Measurements from ENCODE around the gene PLXDC1. TPM values are rescaled to one million over a fixed set of nuclear protein-coding genes. Genes with fewer than 3 reads are reported as not detected.

PLXDC1 gene
- total and polyA plus RNA-seq, 10 donors = 2.9 to 11.2 (median 4.5) TPM

GRCh38 chr17:39069114-39069756, 82.2 kb downstream of the PLXDC1 start:
- peak overlapping the region in 4 of 8 donors; percentile 5 to 58 (median 40) for H3K27ac ChIP-seq
- peaks cover 0 to 9% (median 2%) of the 10 kb centered on the region in 6 donors for H3K4me1 ChIP-seq
- intact Hi-C loops (cut with DNase I; ENCODE audit: low total_unique reads) = loop anchor here (5.0 kb wide), 1 partner anchor 83 kb away; the partner anchor contains the start of gene PLXDC1
- no peak for TF ChIP-seq POLR2AphosphoS5 (IDR thresholded peaks at IDR 0.05)
- TF ChIP-seq, protein P1, sequence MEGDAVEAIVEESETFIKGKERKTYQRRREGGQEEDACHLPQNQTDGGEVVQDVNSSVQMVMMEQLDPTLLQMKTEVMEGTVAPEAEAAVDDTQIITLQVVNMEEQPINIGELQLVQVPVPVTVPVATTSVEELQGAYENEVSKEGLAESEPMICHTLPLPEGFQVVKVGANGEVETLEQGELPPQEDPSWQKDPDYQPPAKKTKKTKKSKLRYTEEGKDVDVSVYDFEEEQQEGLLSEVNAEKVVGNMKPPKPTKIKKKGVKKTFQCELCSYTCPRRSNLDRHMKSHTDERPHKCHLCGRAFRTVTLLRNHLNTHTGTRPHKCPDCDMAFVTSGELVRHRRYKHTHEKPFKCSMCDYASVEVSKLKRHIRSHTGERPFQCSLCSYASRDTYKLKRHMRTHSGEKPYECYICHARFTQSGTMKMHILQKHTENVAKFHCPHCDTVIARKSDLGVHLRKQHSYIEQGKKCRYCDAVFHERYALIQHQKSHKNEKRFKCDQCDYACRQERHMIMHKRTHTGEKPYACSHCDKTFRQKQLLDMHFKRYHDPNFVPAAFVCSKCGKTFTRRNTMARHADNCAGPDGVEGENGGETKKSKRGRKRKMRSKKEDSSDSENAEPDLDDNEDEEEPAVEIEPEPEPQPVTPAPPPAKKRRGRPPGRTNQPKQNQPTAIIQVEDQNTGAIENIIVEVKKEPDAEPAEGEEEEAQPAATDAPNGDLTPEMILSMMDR (IDR thresholded peaks at IDR 0.05 in 8 of 11, conservative IDR thresholded peaks at IDR 0.05 in 3 of 11) = peak; percentile 47 to 78 (median 66)
- no peak for TF ChIP-seq POLR2A (IDR thresholded peaks at IDR 0.05)
- H3K9me3 ChIP-seq = no peaks in the 10 kb centered on the region
- WGBS, 5 donors = 61 to 82% (median 72%) methylated on average over 8 of the region's 8 CpGs
- no peak for DNase-seq
- H3K27me3 ChIP-seq (replicated peaks in 1 of 7) = no peaks in the 10 kb centered on the region
- no peak overlapping the region for H3K4me3 ChIP-seq
- no peaks in the 10 kb centered on the region for H3K36me3 ChIP-seq

GRCh38 chr17:39064819-39065218, 86.6 kb downstream of the PLXDC1 start:
- intact Hi-C loops (cut with DNase I; ENCODE audit: low total_unique reads) = loop anchor here (5.0 kb wide), 1 partner anchor 87 kb away; the partner anchor contains the start of gene PLXDC1
- no peak for DNase-seq

DNA sequence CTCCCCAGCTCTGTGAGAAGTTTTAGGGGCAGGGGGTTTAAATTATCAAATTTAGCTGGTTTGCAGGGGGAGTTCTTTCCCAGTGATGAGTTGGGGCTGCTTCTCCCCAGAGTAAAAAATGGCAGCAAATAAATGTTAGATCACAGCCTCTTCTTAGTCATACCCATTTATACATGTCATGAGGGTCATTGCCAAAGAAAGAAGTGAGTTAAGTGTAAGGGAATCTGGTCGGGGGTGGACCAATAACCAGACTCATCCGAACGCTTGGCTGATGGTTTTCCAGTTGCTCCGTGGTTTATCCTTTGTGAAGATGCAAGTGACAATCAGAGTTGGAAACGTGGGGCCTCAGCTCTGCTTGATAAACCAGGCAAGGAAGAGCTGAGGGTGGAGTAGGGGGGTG, 87.1 kb downstream of the PLXDC1 start:
- H3K36me3 ChIP-seq = no peaks in the 10 kb centered on the region
- TF ChIP-seq POLR2A (IDR thresholded peaks at IDR 0.05) (no peak), POLR2AphosphoS5 (IDR thresholded peaks at IDR 0.05) (no peak)
- TF ChIP-seq, protein P1 (IDR thresholded peaks at IDR 0.05 in 8 of 11, conservative IDR thresholded peaks at IDR 0.05 in 3 of 11) = no peak
- H3K27me3 ChIP-seq (replicated peaks in 1 of 7) = no peaks in the 10 kb centered on the region
- WGBS, 5 donors = 81 to 91% (median 85%) methylated on average over 5 of the region's 5 CpGs
- intact Hi-C loops (cut with DNase I; ENCODE audit: low total_unique reads) = no loop called here
- H3K27ac ChIP-seq = no peak overlapping the region
- H3K4me3 ChIP-seq = no peak overlapping the region
- no peaks in the 10 kb centered on the region for H3K9me3 ChIP-seq
- DNase-seq = no peak
- H3K4me1 ChIP-seq = peaks cover 0 to 6% (median 0%) of the 10 kb centered on the region in 6 donors

More at GRCh38 chr17:39064819-39065218, 86.6 kb downstream of the PLXDC1 start:
- Histone ChIP-seq H3K9me3 (no peaks in the 10 kb centered on the region), H3K4me1 (peaks cover 0 to 9% (median 2%) of the 10 kb centered on the region in 6 donors), H3K4me3 (no peak overlapping the region), H3K36me3 (no peaks in the 10 kb centered on the region), H3K27ac (no peak overlapping the region), H3K27me3 (replicated peaks in 1 of 7) (no peaks in the 10 kb centered on the region)
- TF ChIP-seq POLR2AphosphoS5 (IDR thresholded peaks at IDR 0.05) (no peak), POLR2A (IDR thresholded peaks at IDR 0.05) (no peak)
- TF ChIP-seq, protein P1 (IDR thresholded peaks at IDR 0.05 in 8 of 11, conservative IDR thresholded peaks at IDR 0.05 in 3 of 11) = no peak
- WGBS, 5 donors = 75 to 90% (median 83%) methylated on average over 5 of the region's 5 CpGs

DNA sequence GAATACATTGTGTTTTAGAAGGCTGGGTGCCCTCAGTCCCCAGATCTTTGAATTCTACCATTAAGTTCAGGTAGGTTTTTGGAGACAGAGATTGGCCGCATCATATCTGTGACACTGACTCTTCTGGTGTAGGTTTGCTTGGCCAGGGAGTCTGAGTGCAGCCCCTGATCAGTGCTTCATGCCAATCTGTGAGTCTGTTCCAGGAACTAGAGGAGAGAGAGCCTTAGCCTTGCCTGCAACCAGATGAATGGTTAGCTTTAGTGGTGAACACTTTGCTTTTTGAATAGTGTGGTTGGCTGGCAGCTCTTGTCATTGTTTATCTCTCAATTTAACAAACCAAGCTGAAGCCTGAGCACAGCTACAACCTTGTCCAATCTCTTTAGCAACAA, 87.8 kb downstream of the PLXDC1 start:
- 88 to 100% (median 89%) methylated on average over 1 of the region's 1 CpG for WGBS, 5 donors
- Histone ChIP-seq H3K9me3 (no peaks in the 10 kb centered on the region), H3K4me3 (no peak overlapping the region), H3K4me1 (no peaks in the 10 kb centered on the region), H3K27ac (no peak overlapping the region), H3K27me3 (replicated peaks in 1 of 7) (no peaks in the 10 kb centered on the region), H3K36me3 (no peaks in the 10 kb centered on the region)
- no peak for DNase-seq
- intact Hi-C loops (cut with DNase I; ENCODE audit: low total_unique reads) = no loop called here
- TF ChIP-seq POLR2AphosphoS5 (IDR thresholded peaks at IDR 0.05) = no peak
- TF ChIP-seq, protein P1 (IDR thresholded peaks at IDR 0.05 in 8 of 11, conservative IDR thresholded peaks at IDR 0.05 in 3 of 11) = no peak
- no peak for TF ChIP-seq POLR2A (IDR thresholded peaks at IDR 0.05)
